ENCODE data around the gene STAB1. TPM values are rescaled to one million over a fixed set of nuclear protein-coding genes. Genes with fewer than 3 reads are reported as not detected.

STAB1 gene
- total and polyA plus RNA-seq, 12 donors: 30.8 to 1,593 (median 466) TPM

DNA sequence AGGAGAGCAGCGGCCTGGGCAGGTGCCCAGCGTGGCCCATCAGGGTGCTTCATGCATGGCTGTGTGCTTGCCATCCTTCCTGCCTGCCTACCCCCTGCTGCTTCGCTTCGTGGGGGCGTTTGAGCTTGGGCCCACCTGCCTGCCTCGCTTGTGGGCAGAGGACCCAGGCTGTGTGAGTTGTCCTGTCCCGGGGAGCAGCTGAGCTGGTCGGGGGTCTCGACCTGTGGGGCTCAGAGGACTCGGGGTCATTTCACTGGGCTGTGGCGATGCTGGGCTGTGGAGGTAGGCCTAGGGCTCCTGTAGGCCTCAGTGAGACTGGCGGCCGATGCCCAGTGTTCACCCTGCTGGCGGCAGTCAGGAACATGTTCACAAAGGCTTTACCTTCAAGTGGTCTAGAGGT, 12.1 kb upstream of the STAB1 start:
- TF ChIP-seq, protein P1, sequence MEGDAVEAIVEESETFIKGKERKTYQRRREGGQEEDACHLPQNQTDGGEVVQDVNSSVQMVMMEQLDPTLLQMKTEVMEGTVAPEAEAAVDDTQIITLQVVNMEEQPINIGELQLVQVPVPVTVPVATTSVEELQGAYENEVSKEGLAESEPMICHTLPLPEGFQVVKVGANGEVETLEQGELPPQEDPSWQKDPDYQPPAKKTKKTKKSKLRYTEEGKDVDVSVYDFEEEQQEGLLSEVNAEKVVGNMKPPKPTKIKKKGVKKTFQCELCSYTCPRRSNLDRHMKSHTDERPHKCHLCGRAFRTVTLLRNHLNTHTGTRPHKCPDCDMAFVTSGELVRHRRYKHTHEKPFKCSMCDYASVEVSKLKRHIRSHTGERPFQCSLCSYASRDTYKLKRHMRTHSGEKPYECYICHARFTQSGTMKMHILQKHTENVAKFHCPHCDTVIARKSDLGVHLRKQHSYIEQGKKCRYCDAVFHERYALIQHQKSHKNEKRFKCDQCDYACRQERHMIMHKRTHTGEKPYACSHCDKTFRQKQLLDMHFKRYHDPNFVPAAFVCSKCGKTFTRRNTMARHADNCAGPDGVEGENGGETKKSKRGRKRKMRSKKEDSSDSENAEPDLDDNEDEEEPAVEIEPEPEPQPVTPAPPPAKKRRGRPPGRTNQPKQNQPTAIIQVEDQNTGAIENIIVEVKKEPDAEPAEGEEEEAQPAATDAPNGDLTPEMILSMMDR (IDR thresholded peaks at IDR 0.05): peak in 1 of 6 experiments; percentile 3
- TF ChIP-seq POLR2A (IDR thresholded peaks at IDR 0.05): no peak
- peaks cover 31 to 66% of the 10 kb centered on the region in 2 donors for H3K4me1 ChIP-seq (replicated peaks in 1 of 2)
- intact Hi-C loops (cut with DNase I): no loop called here
- H3K27me3 ChIP-seq: no peaks in the 10 kb centered on the region
- H3K4me3 ChIP-seq: no peak overlapping the region
- 79 to 91% (median 88%) methylated on average over 7 to 14 of the region's 14 CpGs for whole genome bisulfite sequencing, 4 donors
- no peaks in the 10 kb centered on the region for H3K9me3 ChIP-seq (replicated peaks in 1 of 3)
- no peak for DNase-seq
- H3K36me3 ChIP-seq (replicated peaks in 1 of 2): peaks cover 0 to 75% of the 10 kb centered on the region in 2 donors
- peak overlapping the region; percentile 19 to 94 (median 78) for H3K27ac ChIP-seq

DNA sequence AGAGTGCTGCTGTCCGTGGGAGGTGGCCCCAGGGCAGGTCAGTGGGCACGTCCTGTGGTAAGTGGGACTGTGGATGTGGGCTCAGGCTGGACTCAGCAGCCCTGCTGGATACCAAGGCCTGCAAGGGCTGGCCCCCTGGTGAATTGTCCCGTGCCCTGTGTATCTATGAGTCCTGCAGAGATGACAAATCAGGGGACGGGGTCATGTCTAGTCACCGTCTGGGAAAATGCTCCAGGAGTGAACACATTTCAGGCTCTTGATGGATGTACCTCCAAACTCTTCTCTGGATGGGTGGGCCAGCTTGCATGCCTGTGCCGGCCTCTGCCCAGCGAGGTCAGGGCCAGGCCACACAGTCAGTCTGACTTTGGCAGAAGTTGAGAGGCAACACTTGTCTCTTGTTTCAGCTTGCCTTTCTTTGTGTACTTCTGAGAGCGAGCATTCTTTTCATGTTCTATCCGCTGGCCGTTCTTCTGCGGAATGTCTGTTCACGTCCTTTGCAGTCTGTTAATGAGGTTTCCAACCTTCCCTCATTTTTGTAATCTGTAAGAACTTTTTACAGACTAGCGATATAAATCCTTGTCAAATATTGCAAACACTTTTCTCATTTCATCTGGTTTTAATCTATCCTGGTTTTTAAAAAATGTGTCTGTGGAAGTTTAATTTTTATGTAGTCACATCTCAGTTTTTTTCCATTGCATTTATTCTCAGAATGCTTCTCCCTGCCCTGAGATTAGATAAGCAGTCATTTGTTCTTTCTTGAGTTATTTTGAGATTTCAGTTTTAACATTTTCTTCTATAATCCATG, 11.4 kb upstream of the STAB1 start:
- intact Hi-C loops (cut with DNase I): no loop called here
- Histone ChIP-seq H3K27ac (peak overlapping the region; percentile 19 to 94 (median 78)), H3K9me3 (replicated peaks in 1 of 3) (no peaks in the 10 kb centered on the region), H3K4me3 (no peak overlapping the region), H3K4me1 (replicated peaks in 1 of 2) (peaks cover 31 to 66% of the 10 kb centered on the region in 2 donors), H3K27me3 (no peaks in the 10 kb centered on the region), H3K36me3 (replicated peaks in 1 of 2) (peaks cover 0 to 75% of the 10 kb centered on the region in 2 donors)
- 37 to 46% (median 44%) methylated on average over 13 of the region's 13 CpGs for WGBS, 4 donors
- TF ChIP-seq POLR2A (IDR thresholded peaks at IDR 0.05): peak in 1 of 2 donors; percentile 48
- TF ChIP-seq, protein P1 (IDR thresholded peaks at IDR 0.05): no peak
- DNase-seq: peak in 6 of 7 donors; percentile 76 to 89 (median 84)

DNA sequence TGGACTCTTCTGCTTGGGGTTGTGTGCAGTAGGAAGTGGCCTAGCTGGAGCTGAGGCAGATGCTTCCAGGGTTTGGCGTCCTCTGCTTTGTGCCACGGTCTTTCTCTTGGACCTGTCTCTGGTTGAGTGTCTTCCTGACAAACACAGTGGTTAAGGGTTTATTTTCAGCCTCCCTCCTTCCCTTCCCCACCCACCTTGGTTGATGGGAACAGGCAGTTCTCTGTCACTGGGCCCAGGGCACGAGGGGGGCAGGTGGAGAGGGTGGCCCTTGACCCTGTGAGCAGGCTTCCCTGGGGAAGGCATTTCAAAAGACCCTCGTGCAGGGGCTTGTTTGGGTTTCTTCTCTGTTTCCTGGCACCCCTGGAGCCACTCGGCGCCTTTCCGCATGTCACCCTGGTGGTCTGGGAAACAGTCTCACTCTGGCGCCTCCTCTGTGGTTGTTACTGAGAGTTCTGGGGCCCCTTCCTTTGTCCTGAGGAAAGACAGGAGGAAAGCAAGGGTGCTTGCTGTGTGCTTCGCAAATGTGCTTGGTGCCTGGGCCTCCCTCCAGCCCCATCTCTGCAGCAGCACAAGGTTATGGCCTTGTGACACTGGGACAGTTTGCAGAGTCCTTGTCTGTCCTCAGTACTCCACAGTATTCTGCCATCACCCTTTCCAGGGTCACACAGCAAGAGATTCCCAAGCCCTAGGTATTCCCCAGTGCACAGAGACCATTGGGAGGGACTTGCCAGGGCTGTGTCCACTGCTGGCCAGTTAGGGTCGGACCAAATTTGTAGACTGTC, 10.3 kb upstream of the STAB1 start:
- intact Hi-C loops (cut with DNase I): loop anchor here in 1 of 2 donors (5.0 kb wide), 1 partner anchor 37 kb away; no protein-coding TSS in a partner anchor
- WGBS, 4 donors: 55 to 63% (median 59%) methylated on average over 7 to 10 of the region's 10 CpGs
- Histone ChIP-seq H3K27me3 (no peaks in the 10 kb centered on the region), H3K36me3 (replicated peaks in 1 of 2) (peaks cover 0 to 75% of the 10 kb centered on the region in 2 donors), H3K27ac (peak overlapping the region in 4 of 5 donors; percentile 64 to 94 (median 82)), H3K4me1 (replicated peaks in 1 of 2) (peaks cover 34 to 62% of the 10 kb centered on the region in 2 donors), H3K9me3 (replicated peaks in 1 of 3) (no peaks in the 10 kb centered on the region), H3K4me3 (no peak overlapping the region)
- TF ChIP-seq, protein P1 (IDR thresholded peaks at IDR 0.05): no peak
- TF ChIP-seq POLR2A (IDR thresholded peaks at IDR 0.05): no peak
- DNase-seq: peak in 5 of 7 donors; percentile 64 to 71 (median 68)
